IMR-90 (cell line): ENCODE measurements around the gene FES.

ENCODE experiments used
- CEBPB ChIP-seq: IDR thresholded peaks from 2 replicates; pipeline ENCODE4 v1.6.1; 2012; ENCODE audit warnings: low read depth, low read length, improper control_type of control experiment
- FOS ChIP-seq: fragments of 150-350 bp; IDR thresholded peaks from 2 replicates; pipeline ENCODE4 v1.6.1; 2016; ENCODE audit warnings: low read depth, low read length
- MAFK ChIP-seq: IDR thresholded peaks from 2 replicates; pipeline ENCODE4 v1.6.1; 2012; ENCODE audit warnings: low read depth, low read length, improper control_type of control experiment
- MAZ ChIP-seq: IDR thresholded peaks from 2 replicates; pipeline ENCODE4 v1.6.1; 2012; ENCODE audit warnings: low read depth, mild to moderate bottlenecking, low read length, improper control_type of control experiment, moderate library complexity, borderline replicate concordance
- MXI1 ChIP-seq: IDR thresholded peaks from 2 replicates; pipeline ENCODE4 v1.6.1; 2012; ENCODE audit warnings: low read depth, mild to moderate bottlenecking, low read length, moderate library complexity, borderline replicate concordance
- NFE2L2 ChIP-seq: fragments of 150-350 bp; IDR thresholded peaks from 2 replicates; pipeline ENCODE4 v1.6.1; 2016; ENCODE audit warnings: low read depth, mild to moderate bottlenecking, low read length
- POLR2A ChIP-seq: IDR thresholded peaks from 2 replicates; pipeline ENCODE4 v1.6.1; 2012; ENCODE audit warnings: mild to moderate bottlenecking, low read depth, low read length
- RAD21 ChIP-seq: IDR thresholded peaks from 2 replicates; pipeline ENCODE4 v1.6.1; 2012; ENCODE audit warnings: low read length, improper control_type of control experiment
- RCOR1 ChIP-seq: IDR thresholded peaks from 2 replicates; pipeline ENCODE4 v1.6.1; 2012; ENCODE audit warnings: mild to moderate bottlenecking, low read length, improper control_type of control experiment; ENCODE audit not compliant: insufficient replicate concordance
- SMC3 ChIP-seq: fragments of 150-350 bp; IDR thresholded peaks from 2 replicates; pipeline ENCODE4 v1.6.1; 2016; ENCODE audit warnings: low read depth, mild to moderate bottlenecking, antibody characterized with exemption, low read length, moderate library complexity
- TF ChIP-seq, protein P1 (sequence below): conservative IDR thresholded peaks from 2 replicates; pipeline ENCODE4 v1.5.1; 2012; ENCODE audit warnings: mild to moderate bottlenecking, low read depth, low read length, improper control_type of control experiment
- TF ChIP-seq, protein P2 (sequence below): fragments of 150-350 bp; IDR thresholded peaks from 2 replicates; pipeline ENCODE4 v1.6.1; 2017; ENCODE audit warnings: mild to moderate bottlenecking, antibody characterized with exemption, low read length, low read depth

DNA sequence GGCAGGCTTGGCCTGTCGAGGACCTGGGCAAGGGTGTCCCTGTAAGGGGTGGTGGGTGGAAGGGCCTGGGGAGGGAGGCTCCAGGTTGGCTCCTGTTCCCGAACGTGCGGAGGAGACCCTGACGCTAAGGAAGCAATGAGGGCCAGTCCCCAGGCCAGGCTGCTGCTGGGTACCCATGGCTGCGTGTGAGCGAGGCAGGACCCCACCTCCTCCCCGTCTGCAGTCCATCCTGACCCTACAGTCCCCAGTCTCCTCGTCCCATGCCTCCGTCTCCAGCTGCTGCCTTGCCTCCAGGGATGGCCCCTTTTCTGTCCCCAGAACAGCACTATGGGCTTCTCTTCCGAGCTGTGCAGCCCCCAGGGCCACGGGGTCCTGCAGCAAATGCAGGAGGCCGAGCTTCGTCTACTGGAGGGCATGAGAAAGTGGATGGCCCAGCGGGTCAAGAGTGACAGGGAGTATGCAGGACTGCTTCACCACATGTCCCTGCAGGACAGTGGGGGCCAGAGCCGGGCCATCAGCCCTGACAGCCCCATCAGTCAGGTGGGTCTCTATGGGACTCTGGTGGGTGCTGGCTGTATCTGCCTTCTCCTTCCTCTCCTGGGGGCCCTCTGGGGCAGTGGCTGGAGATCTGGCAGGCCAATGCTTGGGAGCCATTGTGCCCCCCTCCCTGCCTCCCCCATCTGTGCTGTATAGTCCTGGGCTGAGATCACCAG, 571 bp downstream of the FES start:
- TF ChIP-seq CEBPB (no peak), MAZ (no peak), POLR2A (no peak), FOS (no peak), MAFK (no peak), RCOR1 (no peak), MXI1 (no peak), RAD21 (no peak), NFE2L2 (no peak), SMC3 (no peak)
- TF ChIP-seq, protein P1, sequence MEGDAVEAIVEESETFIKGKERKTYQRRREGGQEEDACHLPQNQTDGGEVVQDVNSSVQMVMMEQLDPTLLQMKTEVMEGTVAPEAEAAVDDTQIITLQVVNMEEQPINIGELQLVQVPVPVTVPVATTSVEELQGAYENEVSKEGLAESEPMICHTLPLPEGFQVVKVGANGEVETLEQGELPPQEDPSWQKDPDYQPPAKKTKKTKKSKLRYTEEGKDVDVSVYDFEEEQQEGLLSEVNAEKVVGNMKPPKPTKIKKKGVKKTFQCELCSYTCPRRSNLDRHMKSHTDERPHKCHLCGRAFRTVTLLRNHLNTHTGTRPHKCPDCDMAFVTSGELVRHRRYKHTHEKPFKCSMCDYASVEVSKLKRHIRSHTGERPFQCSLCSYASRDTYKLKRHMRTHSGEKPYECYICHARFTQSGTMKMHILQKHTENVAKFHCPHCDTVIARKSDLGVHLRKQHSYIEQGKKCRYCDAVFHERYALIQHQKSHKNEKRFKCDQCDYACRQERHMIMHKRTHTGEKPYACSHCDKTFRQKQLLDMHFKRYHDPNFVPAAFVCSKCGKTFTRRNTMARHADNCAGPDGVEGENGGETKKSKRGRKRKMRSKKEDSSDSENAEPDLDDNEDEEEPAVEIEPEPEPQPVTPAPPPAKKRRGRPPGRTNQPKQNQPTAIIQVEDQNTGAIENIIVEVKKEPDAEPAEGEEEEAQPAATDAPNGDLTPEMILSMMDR, result no peak
- TF ChIP-seq, protein P2, sequence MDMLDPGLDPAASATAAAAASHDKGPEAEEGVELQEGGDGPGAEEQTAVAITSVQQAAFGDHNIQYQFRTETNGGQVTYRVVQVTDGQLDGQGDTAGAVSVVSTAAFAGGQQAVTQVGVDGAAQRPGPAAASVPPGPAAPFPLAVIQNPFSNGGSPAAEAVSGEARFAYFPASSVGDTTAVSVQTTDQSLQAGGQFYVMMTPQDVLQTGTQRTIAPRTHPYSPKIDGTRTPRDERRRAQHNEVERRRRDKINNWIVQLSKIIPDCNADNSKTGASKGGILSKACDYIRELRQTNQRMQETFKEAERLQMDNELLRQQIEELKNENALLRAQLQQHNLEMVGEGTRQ, result no peak
